CD4-positive, alpha-beta T cell treated with Interleukin-17A for 4 hours (primary cell): Measurements from ENCODE around the gene OTOGL.
A peak's percentile ranks its signal among the peaks of the same experiment; 100 is the strongest.

Experiments
- DNase-seq: peaks from one replicate; pipeline ENCODE4 v3.0.0-alpha.2; 2020; ENCODE audit warnings: mixed read lengths

OTOGL gene, protein sequence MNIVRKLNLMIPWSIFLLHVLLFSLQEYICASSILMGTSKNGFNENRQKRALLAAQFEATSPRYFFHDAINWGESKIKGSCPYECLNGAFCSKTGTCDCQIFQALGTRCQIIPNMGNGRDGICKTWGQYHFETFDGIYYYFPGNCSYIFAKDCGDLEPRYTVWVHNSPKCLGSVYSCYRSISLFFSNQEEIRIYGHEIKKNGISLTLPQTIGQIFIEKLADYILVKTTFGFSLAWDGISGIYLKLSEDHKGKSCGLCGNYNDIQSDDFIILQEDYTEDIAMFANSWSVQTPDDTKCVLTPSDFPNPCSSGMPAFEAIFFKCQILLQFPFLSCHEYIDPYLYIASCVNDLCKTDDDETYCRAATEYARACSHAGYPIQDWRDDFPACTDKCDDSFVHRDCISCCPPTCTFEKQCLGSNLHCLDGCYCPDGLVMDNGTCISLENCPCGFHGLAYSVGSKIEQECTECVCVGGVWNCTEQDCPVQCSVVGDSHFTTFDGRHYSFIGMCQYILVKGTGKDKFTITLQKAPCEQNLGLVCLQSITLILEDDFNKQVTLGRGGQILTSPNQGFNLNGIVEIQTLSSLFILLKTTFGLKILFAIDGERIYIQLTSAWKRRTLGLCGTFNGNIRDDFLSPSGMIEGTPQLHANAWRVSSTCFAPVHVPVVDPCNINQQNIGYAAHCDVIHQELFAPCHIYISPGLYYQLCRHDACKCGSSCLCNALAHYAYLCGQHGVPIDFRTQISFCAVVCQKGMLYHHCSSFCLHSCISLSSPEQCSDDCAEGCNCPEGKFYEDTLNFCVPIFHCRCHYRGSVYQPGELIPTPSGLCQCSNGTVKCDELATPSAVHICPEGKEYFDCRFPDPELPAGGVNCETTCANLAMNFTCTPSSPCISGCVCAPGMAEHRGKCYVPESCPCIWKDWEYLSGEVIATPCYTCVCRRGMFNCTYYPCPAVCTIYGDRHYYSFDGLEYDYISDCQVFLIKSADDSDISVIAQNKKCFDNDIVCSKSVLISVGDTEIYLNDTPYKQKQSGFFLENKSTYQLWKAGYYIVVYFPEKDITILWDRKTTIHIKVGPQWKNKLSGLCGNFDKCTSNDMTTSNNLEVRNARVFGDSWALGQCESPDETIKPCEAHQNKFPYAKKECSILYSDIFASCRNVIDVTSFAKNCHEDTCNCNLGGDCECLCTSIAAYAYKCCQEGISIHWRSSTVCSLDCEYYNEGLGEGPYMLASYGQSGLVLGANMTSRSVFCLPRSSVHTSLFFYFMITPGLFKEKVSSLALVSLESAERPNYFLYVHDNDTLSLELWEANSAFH (N-terminal part only)

DNA sequence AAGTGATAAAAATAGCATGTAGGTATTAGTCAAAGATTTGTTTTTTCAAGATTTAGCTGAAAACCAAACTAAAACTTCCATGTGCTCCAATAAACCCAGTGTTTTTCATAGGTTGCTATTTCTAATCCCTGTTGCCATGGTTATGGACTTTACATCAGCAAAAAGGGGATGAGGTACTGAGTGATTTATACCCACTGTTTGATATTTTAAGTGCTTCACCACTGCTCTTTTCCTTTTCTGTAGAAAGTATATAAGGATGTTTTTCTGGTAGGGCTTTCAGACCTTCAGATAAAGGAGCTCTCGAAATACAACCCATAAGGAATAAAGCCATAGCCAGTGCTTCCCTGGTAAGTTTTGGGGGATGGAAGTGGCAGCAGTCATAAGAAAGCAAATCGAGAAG, at the start of gene OTOGL:
Gene OTOGL (plus strand): TSS at position 279 of the 400 bp plus-strand sequence. CDS start 109,895 bp downstream, outside the sequence.
- DNase-seq, result no peak

DNA sequence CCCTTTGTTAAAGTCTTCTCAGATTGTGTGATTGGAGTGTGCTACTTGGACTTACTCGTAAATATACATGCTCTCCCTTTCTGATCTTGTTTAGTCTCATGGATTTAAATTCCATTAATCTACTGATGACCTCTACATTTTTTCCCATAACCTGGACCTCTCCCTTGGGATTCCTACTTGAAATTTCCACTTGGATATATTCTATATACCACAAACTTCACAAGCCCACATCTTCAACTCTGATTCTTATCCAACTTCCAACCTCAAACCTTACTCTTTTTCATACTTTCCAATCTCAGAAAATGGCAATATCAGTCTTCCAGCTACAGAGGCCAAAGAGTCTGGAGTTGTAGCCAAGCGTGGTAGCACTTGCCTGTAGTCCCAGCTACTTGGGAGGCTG, 49.1 kb upstream of the OTOGL start:
- no peak for DNase-seq

DNA sequence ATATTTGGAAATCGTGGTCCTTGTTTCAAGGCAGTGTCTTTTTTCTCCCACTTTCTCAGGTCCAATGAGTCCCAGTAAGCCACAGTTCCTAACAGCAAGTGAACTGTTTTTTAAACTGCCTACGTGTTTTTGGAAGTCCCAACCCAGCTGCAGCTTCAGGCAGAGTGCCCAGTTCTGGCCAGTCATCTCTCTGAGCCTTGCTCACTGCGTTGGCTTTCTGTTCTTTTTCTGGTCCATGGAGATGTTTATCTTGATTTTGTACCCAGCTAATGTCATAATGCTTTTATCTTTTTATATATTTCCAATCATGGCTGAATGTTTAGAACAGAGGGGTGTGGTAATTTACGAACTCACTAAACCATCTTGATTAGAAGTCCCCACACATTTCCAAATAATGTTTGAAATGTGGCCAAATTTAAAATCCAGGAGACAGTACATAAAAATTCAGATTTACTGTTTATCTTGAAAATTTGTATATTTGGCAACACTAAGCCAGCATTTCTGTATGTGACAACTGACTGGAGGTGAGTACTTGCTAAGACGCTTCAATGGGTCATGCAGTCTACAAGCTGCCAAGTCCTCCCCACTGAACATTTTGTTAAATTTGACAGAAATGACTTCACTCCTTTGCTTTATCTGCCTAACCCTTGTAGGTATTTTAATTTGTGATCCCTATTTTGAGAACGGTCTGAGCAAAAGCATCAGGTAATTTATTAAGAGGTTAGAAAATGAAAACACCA, 46.1 kb upstream of the OTOGL start:
- no peak for DNase-seq

DNA sequence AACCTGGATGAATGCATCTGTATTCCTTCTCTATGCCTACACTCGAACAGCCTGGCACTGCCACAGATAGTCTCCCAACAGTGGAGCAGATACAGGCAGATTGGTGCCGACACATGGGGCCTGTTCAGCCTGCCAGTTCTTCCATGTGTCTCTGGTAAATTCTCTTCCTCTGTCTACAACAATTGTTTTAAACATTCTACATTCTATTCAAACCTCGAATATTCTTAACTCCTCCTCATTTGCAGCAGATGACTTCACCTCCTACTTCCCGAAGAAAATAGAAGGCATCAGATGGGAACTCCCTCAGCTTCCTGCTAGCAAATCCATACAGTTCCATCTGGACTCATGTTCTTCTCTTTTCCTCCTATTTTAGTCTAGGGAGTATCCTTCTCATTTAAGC, 43.1 kb upstream of the OTOGL start:
- DNase-seq, result no peak

DNA sequence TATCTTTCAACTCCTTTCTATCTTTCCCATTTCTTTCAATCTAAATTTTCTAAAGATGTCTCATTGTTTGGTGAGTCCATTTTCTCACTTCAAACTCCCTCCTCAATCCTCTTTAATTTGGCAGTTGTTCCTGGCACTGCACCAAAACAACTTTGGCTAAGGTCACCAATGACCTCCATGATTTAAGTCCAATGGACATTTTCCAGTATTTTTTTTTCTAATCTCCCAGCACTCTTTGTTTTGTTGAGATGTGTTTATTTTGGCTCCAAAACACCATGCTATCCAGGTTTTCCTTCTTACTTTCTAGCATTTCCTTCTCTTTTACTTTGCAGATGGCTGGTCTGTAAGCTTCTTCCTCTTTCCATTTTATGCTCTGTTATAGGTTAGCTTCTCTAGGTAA, 42.5 kb upstream of the OTOGL start:
- no peak for DNase-seq

DNA sequence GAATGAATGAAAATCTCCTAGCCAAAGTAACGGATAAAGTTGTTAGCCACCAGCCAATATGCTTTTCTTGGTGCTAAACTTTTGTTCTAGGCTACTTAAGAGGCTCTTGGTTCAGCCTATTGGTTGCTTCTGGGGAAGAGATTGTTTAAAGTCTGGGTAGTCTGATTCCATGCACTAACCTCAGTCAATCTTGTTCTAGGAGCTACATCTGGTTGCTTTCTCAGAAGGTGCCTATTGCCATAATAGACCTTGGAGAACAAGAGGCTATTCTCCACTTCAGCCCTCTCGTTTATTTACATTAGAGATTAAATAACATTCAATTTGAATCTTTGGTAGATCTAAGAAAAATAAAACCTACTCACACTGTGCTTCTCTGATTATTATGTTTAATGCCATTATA, 40.8 kb upstream of the OTOGL start:
- no peak for DNase-seq

DNA sequence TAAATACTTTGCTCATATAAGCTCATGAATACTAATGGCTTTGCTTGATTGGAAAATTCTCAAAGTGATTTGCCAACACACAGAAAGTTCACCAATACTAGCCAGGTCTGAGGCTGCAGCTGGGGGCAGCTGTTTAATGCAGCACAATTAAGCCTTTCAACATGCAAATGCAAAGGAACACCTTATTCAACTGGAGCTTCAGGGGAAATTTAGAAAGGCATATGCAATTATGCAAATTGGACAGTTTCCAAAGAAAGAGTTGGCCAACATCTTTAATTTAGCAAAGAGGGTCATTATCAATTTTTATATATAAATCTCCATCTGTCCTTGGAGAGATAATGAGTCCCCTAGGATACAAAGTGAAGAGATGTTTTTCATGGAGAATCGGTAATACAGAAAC, 40.2 kb upstream of the OTOGL start:
- no peak for DNase-seq

DNA sequence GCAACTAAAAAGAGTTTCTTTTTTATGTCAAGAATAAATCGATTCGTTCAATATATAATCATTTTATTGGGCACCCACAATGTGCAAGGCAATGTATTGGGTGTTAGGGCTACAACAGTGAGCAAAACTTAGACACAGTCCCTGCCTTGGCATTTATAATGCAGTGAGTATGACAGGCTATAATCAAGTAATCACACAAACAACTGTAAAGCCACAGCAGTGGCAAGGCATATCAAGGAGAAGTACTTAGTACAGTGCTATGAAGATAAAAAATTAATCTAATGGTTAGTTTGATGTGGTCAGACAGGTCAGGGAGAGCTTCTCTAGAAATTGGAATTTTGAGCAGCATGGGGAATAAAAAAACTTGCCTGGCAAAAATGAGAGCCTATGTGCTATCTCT, 39.5 kb upstream of the OTOGL start:
- no peak for DNase-seq

DNA sequence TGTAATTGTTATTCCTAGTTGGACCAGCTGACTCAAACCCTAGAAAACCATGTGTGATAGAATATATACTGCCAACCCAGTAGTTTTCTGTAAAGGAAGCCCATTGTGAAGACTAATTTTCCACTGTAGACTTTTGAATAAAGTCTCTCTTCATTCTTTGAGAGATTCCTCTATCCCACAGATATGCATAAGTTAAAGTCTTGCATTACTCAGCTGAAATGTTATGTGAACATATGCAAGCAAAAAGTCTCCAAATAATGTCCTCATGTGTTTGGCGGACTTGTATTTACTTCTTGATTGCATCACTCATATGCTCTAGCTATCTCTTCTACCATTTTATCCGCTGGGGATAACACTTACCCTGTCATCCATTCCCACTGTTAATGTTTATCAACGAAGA, 35.1 kb upstream of the OTOGL start:
- no peak for DNase-seq

DNA sequence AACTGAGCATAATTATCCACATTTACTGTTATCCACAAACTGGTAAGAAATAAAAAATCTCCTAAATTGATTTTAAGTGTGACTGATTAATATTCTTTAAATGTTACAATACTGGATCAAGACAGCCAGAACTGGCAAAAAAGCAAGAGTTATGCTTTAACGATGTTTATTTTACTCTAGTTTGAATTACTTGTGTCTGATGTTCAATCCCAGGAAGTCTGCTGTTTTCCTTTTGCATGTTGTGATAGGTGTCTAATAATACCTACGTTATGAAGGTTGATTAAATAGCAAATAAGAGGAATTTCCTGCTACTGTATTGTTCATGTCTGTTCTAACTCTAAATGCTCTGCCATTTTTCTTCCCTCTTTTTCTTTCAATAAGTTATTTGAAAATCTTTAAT, 34.4 kb upstream of the OTOGL start:
- DNase-seq, result no peak

DNA sequence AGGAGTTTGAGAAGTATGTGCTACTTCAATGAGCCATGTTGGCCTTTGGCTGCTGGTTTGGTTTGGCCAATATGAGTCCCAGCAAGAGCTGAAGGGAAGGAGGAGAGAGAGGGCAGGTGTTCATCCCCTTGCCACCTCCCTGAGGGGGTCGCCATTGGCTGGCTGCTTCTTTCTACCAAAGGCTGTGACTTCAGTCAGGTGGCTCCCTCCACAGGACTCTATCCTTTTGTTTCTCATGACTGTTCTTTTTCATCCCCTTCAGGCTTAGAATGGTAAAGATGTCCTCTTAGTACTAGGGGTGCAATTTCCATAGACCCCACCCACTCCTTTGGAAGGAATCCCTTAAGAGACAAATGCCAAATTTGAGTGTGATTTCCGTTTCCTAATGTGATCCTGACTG, 31.2 kb upstream of the OTOGL start:
- DNase-seq, result no peak

DNA sequence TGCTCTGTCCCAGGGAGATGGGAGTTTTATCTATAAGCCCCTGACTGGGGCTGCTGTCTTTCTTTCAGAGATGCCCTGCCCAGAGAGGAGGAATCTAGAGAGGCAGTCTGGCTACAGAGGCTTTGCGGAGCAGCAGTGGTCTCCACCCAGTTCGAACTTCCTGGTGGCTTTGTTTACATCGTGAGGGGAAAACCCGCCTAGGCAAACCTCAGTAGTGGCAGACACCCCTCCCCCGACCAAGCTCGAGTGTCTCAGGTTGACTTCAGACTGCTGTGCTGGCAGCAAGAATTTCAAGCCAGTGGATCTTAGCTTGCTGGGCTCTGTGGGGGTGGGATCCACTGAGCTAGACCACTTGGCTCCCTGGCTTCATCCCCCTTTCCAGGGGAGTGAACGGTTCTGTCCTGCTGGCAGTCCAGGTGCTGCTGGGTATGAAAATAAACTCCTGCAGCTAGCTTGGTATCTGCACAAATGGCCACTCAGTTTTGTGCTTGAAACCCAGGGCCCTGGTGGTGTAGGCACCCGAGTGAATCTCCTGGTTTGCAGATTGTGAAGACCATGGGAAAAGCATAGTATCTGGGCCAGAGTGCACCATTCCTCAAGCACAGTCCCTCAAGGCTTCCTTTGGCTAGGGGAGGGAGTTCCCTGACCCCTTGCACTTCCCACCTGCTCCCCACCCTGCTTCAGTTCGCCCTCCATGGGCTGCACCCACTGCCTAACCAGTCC, 15.3 kb upstream of the OTOGL start:
- peak; percentile 62 for DNase-seq

DNA sequence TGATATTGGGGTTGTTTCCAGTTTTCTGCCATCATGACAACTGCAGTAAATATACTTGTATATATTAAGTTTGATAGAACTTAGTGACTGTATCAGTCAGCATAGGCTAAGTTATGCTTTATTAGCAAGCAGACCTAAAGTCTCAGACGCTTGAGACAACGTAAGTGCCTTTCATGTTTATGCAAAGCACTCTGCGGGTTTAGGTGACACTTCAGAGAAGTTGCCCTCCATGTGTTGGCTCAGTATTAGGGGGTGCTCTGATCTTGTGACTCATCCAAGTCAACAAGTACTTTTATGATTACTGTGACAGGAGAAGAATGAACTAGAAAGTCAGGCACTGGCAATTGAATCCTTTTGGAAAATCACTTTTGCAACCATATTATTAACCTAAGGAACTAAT, 13.3 kb upstream of the OTOGL start:
- DNase-seq, result no peak

DNA sequence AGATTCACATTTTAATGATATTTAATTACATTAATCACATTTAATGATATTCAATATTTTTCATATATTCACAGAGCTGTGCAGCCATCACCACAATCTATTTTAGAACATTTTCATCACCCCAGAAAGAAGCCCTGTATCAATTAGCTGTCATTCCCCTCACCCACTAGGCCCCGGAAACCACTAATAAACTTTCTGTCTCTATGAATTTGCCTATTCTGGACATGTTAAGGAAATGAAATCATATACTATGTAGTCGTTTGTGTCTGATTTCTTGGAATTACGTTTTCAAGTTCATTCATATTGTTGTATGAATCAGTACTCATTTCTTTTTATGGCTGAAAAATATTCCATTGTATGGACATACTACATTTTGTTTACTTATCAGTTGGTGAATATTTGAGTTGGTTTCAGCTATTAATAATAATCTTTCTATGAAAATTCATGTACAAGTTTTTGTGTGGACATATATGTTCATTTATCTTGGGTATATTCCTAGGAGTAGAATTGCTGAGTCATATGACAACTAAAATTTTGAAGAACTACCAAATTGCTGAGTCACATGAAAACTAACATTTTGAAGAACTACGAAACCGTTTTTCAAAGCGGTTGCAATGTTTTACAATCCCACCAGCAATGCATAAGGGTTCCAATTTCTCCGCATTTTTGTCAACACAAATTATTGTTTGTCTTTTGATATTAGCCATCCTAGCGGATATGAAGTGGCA, 11.7 kb upstream of the OTOGL start:
- no peak for DNase-seq

DNA sequence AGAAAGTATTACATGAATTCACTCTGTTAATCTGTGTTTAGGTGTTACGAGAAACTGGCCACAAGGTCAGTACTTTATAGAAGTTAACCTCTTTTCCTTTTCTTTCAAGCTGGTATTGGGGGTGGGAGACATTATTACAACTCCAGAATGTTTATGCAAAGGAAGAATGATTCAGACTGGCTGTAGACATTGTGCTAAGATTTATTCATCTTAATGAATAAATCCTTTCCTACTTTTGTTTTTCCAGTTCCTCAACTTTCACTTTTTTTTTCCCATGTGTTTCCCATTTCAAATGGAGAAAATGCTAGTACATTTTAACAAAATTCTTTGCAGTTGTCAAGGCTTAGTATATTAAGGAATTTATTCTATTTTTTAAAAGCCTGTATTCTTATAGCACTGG, 1.3 kb downstream of the OTOGL start:
- DNase-seq, result no peak

DNA sequence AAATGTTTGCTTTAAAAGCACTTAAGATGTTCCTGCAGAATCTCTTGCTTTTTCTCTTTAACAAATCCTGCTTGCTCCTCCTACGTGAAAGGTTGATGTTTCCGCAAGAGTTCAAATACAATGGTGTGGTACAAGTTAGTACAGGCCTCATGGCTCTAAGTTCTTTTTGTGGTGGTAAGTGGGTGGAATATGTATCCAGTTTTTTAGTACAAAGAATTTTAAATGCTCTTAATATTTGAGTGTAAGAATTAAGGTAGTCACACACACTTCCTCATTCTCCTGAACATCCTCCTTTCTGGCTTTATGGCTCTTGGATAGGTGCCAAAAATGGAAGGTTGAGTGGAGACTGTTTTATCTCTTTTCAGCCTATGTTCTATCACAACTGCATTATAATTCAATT, 1.8 kb downstream of the OTOGL start:
- DNase-seq, result no peak

DNA sequence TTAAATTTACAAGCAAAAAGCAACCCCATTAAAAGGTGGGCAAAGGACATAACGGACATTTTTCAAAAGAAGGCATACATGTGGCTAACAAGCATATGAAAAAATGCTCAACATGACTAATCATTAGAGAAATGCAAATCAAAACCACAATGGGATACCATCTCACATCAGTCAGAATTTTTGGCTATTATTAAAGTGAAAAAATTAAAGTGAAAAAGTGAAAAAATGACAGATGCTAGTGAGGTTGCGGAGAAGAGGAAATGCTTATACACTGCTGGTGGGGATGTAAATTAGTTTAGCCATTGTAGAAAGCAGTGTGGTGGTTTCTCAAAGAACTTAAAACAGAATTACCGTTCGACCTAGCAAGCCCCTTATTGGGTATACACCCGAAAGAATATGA, 7.9 kb downstream of the OTOGL start:
- no peak for DNase-seq

DNA sequence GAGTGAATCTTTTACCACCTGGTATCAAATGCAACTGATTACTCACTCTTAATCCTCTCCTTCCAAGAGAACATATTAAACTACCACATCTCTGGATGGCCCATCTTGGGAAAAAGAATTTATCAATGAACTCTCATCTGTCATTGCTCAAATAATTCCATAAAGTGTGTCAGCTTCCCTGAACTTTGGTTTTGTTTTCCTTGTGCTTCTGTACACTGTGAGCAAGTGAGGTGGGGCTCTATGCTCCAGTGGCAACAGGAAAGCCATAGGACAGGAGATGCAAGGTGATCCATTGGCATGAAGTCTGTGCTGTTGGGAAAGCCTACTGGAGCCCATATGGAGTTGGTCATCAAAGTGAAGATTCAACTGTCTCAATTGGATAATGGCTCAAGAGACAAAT, 17.4 kb downstream of the OTOGL start:
- DNase-seq, result no peak

DNA sequence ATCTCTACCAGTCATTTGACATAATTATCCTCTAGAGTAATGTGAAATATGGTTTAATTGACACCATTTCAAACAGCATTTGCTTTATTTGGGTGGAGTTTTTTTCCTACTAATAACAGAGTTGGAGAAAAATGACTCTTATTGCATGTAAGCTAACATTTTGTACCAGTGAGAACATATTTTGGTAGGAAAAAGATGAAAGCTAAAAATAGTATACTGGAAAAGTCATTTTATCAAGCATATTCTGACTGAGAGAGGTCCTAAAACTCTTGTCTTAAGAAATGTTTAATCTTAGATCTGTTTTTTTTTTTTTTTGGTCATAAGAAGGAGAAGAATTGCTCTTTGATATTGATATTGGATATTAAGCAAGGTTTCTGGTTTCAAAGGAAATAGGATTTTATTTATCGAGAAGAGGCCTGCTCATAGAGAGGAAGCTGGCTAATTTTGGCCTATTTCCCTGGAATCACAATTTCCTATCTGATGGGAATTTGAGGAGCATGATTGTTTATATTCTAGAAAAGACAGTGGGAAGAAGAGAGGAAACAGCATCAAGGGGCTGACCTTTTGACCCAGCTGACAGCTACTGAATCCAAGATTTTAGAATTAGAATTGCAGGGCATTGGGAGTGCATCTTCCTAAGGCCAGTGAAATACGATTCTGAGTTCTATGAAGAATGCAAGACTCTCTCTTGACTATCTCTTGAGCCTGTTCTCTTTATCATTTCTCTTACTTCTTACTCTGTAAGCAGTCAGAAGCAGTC, 19.4 kb downstream of the OTOGL start:
- DNase-seq, result no peak

DNA sequence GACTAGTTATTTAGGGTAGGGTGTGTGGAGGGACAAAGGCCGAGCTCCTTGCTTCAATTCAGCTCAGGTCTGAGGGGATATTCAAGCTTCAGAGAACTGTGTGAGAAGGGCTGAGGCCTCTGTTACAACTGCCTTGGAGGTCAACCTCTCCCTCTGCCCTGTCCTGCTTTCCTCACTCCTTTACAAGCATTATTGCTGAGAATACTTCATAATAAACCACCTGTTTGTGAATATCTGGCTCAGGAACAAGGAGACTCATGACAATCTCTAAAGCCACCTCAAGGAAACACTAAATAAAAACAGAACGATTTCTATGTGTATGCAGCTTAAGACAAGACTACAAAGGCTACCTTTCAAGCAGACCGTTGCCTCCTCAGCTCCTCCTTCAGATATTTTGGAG, 21.7 kb downstream of the OTOGL start:
- no peak for DNase-seq
